GM18907 (cell line): Measurements from ENCODE around the gene PPP4R2.
"Not testable (repeated sequence)": the region's sequence is repeated elsewhere in the genome, so short reads cannot be mapped to it uniquely, and the experiment has no call there.

Experiments used
- ATAC-seq: cut with Tn5 transposase; IDR thresholded peaks from one replicate; pipeline ENCODE4 v1.9.1; 2021; ENCODE audit warnings: mild to moderate bottlenecking, moderate library complexity; ENCODE audit not compliant: unreplicated experiment

Gene PPP4R2

GRCh38 chr3:72976281-72976741 lies 20.3 kb upstream of the PPP4R2 start:
- ATAC-seq, result no peak

GRCh38 chr3:72977060-72977808 lies 19.4 kb upstream of the PPP4R2 start:
- ATAC-seq, result peak; percentile 65

GRCh38 chr3:72982609-72983366 lies 13.8 kb upstream of the PPP4R2 start:
- ATAC-seq, result no peak

- ATAC-seq, result no peak
Observed at GRCh38 chr3:72985576-72985975, 11.0 kb upstream of the PPP4R2 start.

- ATAC-seq, result no peak
Observed at GRCh38 chr3:72990701-72991395, 5.8 kb upstream of the PPP4R2 start.

GRCh38 chr3:72991522-72991921 lies 5.1 kb upstream of the PPP4R2 start:
- no peak for ATAC-seq

- ATAC-seq, result no peak
Observed at GRCh38 chr3:72993391-72993790, 3.2 kb upstream of the PPP4R2 start.

- ATAC-seq, result no peak
Observed at GRCh38 chr3:72995337-72995736, 1.3 kb upstream of the PPP4R2 start.

- no peak for ATAC-seq
Observed at GRCh38 chr3:72996121-72996472, 514 bp upstream of the PPP4R2 start.

- ATAC-seq, result peak; percentile 24
Observed at GRCh38 chr3:72997421-72997961, 880 bp downstream of the PPP4R2 start.

- ATAC-seq, result no peak
Observed at GRCh38 chr3:72998466-72998865, 1.9 kb downstream of the PPP4R2 start.

- no peak for ATAC-seq
Observed at GRCh38 chr3:72999951-73000350, 3.3 kb downstream of the PPP4R2 start.

- not testable (repeated sequence) for ATAC-seq
Observed at GRCh38 chr3:73003050-73003449, 6.4 kb downstream of the PPP4R2 start.

GRCh38 chr3:73004316-73004715 lies 7.7 kb downstream of the PPP4R2 start:
- ATAC-seq, result no peak

GRCh38 chr3:73007992-73008712 lies 11.5 kb downstream of the PPP4R2 start:
- ATAC-seq, result no peak

- no peak for ATAC-seq
Observed at GRCh38 chr3:73009008-73009407, 12.4 kb downstream of the PPP4R2 start.

GRCh38 chr3:73009750-73010149 lies 13.1 kb downstream of the PPP4R2 start:
- no peak for ATAC-seq

GRCh38 chr3:73010158-73010557 lies 13.5 kb downstream of the PPP4R2 start:
- no peak for ATAC-seq

- no peak for ATAC-seq
Observed at GRCh38 chr3:73018298-73018697, 21.7 kb downstream of the PPP4R2 start.

- no peak for ATAC-seq
Observed at GRCh38 chr3:73018790-73019441, 22.3 kb downstream of the PPP4R2 start.
